ENCODE data around the gene TMEM245.

TMEM245 gene

DNA sequence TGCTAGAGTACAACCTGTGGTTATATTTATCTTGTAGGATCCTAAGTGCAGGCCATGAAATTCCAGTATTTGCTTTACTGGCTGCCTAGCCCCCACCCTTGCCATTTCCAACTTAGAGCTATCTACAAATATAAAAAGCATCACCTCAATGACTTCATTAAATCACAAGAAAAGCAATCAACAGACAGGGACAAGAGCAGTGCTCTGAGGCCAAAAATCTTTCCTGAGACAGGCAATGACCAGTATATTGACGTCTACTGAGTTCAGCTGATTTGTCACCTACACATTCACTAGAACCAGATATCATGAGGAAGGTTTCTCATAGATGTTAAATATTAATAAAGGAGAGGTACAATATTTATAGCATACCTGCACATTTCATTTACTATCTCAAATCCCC lies 68.0 kb downstream of the TMEM245 start:
- TF ChIP-seq TAF1 (IDR thresholded peaks at IDR 0.05; ENCODE audit: borderline replicate concordance, low read depth, low read length), result no peak
- no peak for TF ChIP-seq POLR2A (IDR thresholded peaks at IDR 0.05; ENCODE audit: low read depth, low read length)
- no peak for TF ChIP-seq POLR2AphosphoS5 (IDR thresholded peaks at IDR 0.05; ENCODE audit: low read depth, low read length)
- FAIRE-seq, result no peak
- no peak for DNase-seq (ENCODE audit: insufficient read length)

DNA sequence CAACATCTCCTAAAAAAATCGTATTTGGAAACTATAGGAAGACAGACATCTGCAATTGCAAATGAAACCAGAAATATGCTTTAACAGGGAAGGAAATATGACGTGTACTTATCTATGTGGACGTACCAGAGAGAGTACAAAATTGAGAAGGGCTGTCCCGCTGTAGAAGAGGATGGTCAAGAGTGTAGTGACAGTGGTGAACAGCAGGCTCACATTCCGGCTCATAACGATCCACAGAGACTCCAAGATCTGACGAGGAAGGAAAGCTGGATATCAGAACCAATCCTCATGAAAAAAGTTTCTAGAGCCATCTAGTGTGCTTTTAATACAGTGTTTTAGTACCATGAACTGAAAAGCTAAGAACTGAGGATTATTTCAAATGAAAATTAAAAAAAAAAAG lies 69.3 kb downstream of the TMEM245 start:
- DNase-seq (ENCODE audit: insufficient read length) (no peak), FAIRE-seq (no peak)
- no peak for TF ChIP-seq POLR2AphosphoS5 (IDR thresholded peaks at IDR 0.05; ENCODE audit: low read depth, low read length)
- no peak for TF ChIP-seq TAF1 (IDR thresholded peaks at IDR 0.05; ENCODE audit: borderline replicate concordance, low read depth, low read length)
- no peak for TF ChIP-seq POLR2A (IDR thresholded peaks at IDR 0.05; ENCODE audit: low read depth, low read length)

DNA sequence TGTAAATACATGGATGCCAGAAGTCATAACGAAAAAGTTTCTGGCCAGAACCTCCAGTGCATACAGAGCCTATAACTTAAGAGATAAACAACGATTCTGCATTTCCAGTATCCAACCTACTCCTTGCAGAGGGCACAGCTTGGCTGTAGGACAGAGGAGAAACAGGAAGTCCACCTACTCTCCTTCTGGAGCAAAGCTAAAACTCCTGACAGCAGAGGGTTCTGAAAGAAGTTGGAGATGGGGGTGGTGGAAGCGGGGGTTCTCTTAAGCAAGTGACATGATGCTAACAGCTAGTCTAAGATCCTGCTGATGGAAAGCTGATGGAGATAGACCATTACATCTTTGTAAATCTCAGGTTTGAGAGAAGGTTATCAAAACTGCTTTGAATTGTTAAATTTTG lies 70.9 kb downstream of the TMEM245 start:
- no peak for FAIRE-seq
- DNase-seq (ENCODE audit: insufficient read length), result no peak
- TF ChIP-seq POLR2A (IDR thresholded peaks at IDR 0.05; ENCODE audit: low read depth, low read length), result no peak
- no peak for TF ChIP-seq POLR2AphosphoS5 (IDR thresholded peaks at IDR 0.05; ENCODE audit: low read depth, low read length)
- no peak for TF ChIP-seq TAF1 (IDR thresholded peaks at IDR 0.05; ENCODE audit: borderline replicate concordance, low read depth, low read length)

DNA sequence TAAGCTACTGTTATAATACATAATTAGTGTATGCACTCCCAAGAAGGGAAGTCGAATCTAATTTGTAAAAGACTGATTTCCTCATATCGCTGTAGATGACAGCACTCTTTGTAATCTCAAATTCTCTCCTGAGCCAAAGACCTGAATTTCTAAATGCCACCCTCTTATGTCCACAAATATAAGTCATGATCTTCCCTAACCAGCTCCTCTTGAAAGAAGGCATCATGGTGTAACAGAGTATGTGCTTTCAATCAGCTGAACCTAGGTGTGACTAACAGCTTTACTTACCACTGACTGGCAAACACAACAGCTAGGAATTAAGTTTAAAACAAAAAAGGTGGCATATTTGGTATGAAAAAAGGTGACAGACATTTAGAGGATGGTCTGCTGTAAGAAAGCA lies 72.5 kb downstream of the TMEM245 start:
- no peak for FAIRE-seq

DNA sequence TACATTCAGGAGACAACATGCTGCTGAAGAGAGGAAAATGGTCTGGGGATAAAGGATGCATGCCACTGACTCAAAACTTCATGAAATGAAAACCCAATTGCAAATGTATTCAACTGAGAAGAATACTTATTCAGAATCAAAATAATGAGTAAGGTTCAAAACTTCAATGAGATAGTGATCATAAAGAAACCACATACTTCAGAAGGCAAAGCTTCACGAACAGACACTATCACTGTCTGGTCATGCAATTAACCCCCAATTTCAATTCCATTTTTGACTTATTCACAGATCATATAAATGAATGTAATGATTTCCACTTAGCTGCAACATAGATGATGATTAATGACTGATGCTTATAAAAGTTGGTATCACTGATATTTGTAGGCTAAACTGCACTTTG lies 73.4 kb downstream of the TMEM245 start:
- DNase-seq (ENCODE audit: insufficient read length) (no peak), FAIRE-seq (no peak)
- no peak for TF ChIP-seq POLR2A (IDR thresholded peaks at IDR 0.05; ENCODE audit: low read depth, low read length)
- TF ChIP-seq TAF1 (IDR thresholded peaks at IDR 0.05; ENCODE audit: borderline replicate concordance, low read depth, low read length), result no peak
- TF ChIP-seq POLR2AphosphoS5 (IDR thresholded peaks at IDR 0.05; ENCODE audit: low read depth, low read length), result no peak

More for the DNA sequence above, 72.5 kb downstream of the TMEM245 start:
- no peak for TF ChIP-seq TAF1 (IDR thresholded peaks at IDR 0.05; ENCODE audit: borderline replicate concordance, low read depth, low read length)
- no peak for TF ChIP-seq POLR2AphosphoS5 (IDR thresholded peaks at IDR 0.05; ENCODE audit: low read depth, low read length)
- TF ChIP-seq POLR2A (IDR thresholded peaks at IDR 0.05; ENCODE audit: low read depth, low read length), result no peak
- DNase-seq (ENCODE audit: insufficient read length), result no peak

DNA sequence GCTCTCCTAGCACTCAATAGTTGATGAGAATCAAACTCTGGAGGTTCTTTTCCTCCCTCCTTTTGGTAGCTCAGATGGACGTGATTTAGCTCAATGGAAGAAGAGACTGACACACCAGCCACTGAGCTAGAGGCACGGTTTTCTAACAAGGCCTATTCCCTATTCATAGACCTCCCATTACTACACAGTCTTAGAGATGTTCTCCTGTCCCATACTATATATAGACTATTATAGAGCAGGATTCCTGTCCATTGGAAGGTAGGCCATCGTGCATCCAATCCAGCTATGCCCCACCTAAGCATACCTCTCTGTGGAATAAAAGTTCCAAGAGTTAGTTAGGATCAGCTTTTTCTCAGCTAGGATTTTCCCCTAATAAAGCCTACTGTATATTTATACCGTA lies 76.2 kb downstream of the TMEM245 start:
- TF ChIP-seq POLR2A (IDR thresholded peaks at IDR 0.05; ENCODE audit: low read depth, low read length) (no peak), POLR2AphosphoS5 (IDR thresholded peaks at IDR 0.05; ENCODE audit: low read depth, low read length) (no peak), TAF1 (IDR thresholded peaks at IDR 0.05; ENCODE audit: borderline replicate concordance, low read depth, low read length) (no peak)
- no peak for FAIRE-seq

DNA sequence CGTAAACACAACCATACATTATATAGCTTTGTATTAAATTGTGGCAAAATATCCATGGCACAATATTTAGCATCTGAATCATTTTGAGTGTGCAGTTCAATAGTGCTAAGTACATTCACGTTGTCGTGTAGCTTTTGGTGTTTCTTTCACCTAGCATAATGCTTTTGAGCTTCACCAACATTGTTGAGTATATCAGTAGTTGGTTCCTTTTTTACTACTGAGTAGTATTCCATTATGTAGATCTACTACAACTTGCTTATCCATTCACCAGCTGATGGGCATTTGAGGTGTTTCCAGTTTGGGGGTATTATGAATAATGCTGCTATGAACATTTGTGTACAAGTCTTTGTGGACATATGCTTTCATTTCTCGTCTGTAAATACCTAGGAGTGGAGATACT lies 79.2 kb downstream of the TMEM245 start:
- DNase-seq (ENCODE audit: insufficient read length) (no peak), FAIRE-seq (no peak)
- no peak for TF ChIP-seq TAF1 (IDR thresholded peaks at IDR 0.05; ENCODE audit: borderline replicate concordance, low read depth, low read length)
- no peak for TF ChIP-seq POLR2A (IDR thresholded peaks at IDR 0.05; ENCODE audit: low read depth, low read length)
- no peak for TF ChIP-seq POLR2AphosphoS5 (IDR thresholded peaks at IDR 0.05; ENCODE audit: low read depth, low read length)

More for the DNA sequence above, 76.2 kb downstream of the TMEM245 start:
- DNase-seq (ENCODE audit: insufficient read length), result no peak

DNA sequence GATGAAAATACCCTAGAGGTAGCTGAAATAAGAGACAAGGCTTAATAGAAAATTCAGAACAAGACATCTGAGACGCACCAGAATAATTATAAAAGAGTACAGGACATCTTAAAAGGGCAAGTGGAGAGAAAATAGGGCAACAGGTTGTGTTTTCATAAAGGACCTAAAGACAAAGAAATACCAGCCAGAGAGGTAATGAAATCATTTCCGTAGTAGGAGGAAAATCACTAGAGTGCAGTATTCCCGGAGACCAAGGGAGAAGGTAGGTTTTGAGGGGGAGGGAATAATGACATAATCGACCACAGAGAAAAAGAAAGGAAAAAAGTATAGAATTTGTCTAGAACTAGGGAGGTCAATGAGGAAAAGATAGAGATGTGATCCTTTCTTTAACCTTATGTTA lies 80.2 kb downstream of the TMEM245 start:
- DNase-seq (ENCODE audit: insufficient read length), result no peak
- TF ChIP-seq TAF1 (IDR thresholded peaks at IDR 0.05; ENCODE audit: borderline replicate concordance, low read depth, low read length) (no peak), POLR2AphosphoS5 (IDR thresholded peaks at IDR 0.05; ENCODE audit: low read depth, low read length) (no peak), POLR2A (IDR thresholded peaks at IDR 0.05; ENCODE audit: low read depth, low read length) (no peak)
- no peak for FAIRE-seq

DNA sequence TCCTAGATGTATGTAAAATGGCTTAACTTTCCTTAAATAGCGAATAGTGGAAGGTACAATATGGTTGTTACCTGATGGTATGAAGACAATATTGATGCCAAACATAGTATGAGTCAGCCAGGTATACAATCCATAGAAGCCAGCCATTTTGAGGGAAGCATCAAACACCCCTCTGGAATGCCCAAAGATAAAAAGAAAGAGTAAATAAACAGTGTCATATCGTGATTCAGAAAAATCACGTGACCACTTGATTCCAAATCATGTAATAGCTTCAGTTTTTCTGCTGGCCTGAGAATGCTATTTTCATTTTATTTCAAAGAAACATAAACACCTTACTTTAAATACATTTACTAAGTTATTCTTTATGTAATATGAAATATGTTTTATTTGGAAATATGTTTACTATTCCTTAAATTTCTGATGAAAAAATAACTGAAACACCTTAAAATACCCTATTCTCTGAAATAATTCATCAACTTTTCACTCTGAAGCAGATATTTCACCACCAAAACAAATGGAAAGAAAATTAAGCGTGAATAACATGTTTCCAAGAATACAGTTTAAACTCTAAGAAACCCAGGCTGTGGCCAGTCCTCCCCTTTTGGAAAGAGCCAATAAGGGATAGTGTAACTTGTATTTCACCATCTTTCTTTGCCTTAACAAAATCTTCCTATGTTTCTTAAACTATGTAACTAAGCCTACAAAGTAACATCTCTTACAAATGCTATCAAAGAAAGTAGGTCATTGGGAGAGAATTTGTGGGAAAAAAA lies 81.6 kb downstream of the TMEM245 start:
- TF ChIP-seq POLR2A (IDR thresholded peaks at IDR 0.05; ENCODE audit: low read depth, low read length) (no peak), TAF1 (IDR thresholded peaks at IDR 0.05; ENCODE audit: borderline replicate concordance, low read depth, low read length) (no peak), POLR2AphosphoS5 (IDR thresholded peaks at IDR 0.05; ENCODE audit: low read depth, low read length) (no peak)
- FAIRE-seq (no peak), DNase-seq (ENCODE audit: insufficient read length) (no peak)

DNA sequence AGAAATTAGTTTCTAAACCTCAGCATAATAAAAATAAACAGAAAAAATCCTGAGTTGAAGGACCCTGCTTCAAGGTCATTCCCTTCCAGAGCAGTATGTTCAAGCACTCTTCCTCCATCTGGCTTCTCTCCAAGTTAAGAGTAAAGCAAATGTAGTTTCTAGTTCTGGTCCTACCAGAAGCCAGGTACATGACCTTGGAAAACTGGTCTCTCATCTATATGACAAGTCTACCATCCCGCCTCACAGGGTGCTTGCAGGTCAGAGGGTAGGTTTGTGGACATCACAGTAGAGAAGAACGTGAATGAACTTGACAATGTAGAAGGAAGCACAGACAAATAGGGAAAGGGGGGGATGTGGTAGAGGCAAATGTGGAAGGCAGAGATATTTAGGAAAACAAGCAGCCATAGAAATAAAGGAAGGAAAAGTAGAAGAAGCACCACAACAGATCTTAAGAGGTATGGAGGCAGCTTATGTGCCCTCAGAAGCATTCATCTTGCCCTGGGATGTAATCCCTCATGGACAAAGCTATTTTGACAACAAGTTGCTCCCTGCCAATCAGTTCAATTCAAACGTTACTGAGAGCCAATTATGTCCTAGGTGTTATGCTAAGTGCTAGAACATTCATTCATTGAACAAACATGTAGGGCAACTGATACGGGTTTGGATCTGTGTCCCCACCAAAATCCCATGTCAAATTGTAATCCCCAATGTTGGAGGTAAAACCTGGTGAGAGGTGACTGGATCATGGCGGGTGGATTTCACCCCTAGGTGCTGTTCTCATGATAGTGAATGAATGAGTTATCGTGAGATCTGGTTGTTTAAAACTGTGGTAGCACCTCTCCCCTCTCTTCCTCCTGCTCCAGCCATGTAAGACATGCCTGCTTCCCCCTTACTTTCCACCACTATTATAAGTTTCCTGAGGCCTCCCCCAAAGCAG lies 82.7 kb downstream of the TMEM245 start:
- no peak for TF ChIP-seq POLR2AphosphoS5 (IDR thresholded peaks at IDR 0.05; ENCODE audit: low read depth, low read length)
- TF ChIP-seq POLR2A (IDR thresholded peaks at IDR 0.05; ENCODE audit: low read depth, low read length), result no peak
- TF ChIP-seq TAF1 (IDR thresholded peaks at IDR 0.05; ENCODE audit: borderline replicate concordance, low read depth, low read length), result no peak
- FAIRE-seq (no peak), DNase-seq (ENCODE audit: insufficient read length) (no peak)

DNA sequence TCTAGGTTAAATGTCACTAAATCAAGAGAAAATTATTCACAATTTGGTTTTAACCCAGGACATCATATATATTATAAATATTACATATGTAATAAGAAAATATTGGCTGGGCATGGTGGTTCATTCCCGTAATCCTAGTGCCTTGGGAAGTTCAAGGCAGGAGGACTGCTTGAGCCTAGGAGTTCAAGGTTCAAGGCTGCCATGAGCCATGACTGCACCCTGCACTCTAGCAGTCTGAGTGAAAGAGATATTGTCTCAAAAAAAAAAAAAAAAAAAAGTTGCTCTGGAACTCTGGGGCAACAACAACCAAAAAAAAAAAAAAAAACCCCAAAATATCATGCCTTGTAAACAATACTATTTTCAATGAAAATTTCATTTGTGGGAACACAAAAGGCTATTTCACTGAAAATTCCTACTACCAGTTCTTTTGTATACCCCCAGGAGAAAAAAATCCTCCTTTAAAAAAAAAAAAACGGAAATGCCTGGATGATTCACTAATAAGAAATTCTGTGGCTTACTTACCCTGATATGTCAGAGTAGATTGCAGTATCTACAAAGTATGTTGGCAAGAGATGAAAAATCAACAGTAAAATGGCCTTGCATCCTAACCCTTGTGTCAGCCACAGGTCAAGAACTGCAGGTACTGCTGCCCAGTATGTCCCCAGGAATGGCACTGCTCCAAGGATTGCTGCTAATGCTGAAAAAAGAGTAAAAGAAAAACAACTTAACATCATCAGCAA lies 83.9 kb downstream of the TMEM245 start:
- TF ChIP-seq TAF1 (IDR thresholded peaks at IDR 0.05; ENCODE audit: borderline replicate concordance, low read depth, low read length) (no peak), POLR2A (IDR thresholded peaks at IDR 0.05; ENCODE audit: low read depth, low read length) (no peak)
- no peak for DNase-seq (ENCODE audit: insufficient read length)
- no peak for FAIRE-seq
